Measurements from ENCODE around the gene DONSON. TPM values are rescaled to one million over a fixed set of nuclear protein-coding genes. Genes with fewer than 3 reads are reported as not detected.
A peak's percentile ranks its signal among the peaks of the same experiment; 100 is the strongest.
"Not testable (repeated sequence)": the region's sequence is repeated elsewhere in the genome, so short reads cannot be mapped to it uniquely, and the experiment has no call there.

Gene DONSON
- total RNA-seq, 1 experiment from 2014 or later = 29.2 TPM

GRCh38 chr21:33578959-33579542, 9.4 kb downstream of the DONSON start:
- H3K36me3 ChIP-seq (ENCODE audit: low read depth, low read length) = peaks cover 63% of the 10 kb centered on the region
- DNase-seq (peak; percentile 30), ATAC-seq (peak; percentile 23)
- ChIA-PET POLR2A (ENCODE audit: unreplicated experiment) (no interaction called here), CTCF (no interaction called here)
- no peaks in the 10 kb centered on the region for H3K9me2 ChIP-seq (replicated peaks; ENCODE audit: low read length)
- 0 out of 2 replicates have a peak overlapping the region, but pooled peaks have one; percentile 27 for H3K27ac ChIP-seq (ENCODE audit: low read length)
- H3K27me3 ChIP-seq (ENCODE audit: low read length) = no peaks in the 10 kb centered on the region
- no peaks in the 10 kb centered on the region for H3K79me2 ChIP-seq (ENCODE audit: low read length)
- H3K9ac ChIP-seq (ENCODE audit: low read length) = no peak overlapping the region
- H3F3A ChIP-seq (ENCODE audit: low read length, unreplicated experiment) = peaks cover 19% of the 10 kb centered on the region
- H3K4me2 ChIP-seq (ENCODE audit: low read length) = no peak overlapping the region
- no TSS peak for BruUV-seq (replicated peaks)
- H4K20me1 ChIP-seq (ENCODE audit: low read length) = peaks cover 6% of the 10 kb centered on the region; the same call in 1 of the 2 replicates
- H3K9me3 ChIP-seq (ENCODE audit: low read length) = no peaks in the 10 kb centered on the region
- TF ChIP-seq EZH2 (IDR thresholded peaks at IDR 0.05; ENCODE audit: low read length, unreplicated experiment) (no peak), EZH2phosphoT487 (IDR thresholded peaks at IDR 0.05; ENCODE audit: borderline replicate concordance, low read length) (no peak), CTCF (conservative IDR thresholded peaks at IDR 0.05; ENCODE audit: low read depth, low read length) (no peak)
- no peak overlapping the region for H2AFZ ChIP-seq (ENCODE audit: low read length)
- no peak overlapping the region for H3K4me3 ChIP-seq (ENCODE audit: low read length)
- H3K4me1 ChIP-seq (ENCODE audit: insufficient read depth, low read length) = peaks cover 9% of the 10 kb centered on the region; the same call in 1 of the 2 replicates
- intact Hi-C loops (cut with micrococcal nuclease) = no loop called here

- ATAC-seq = no peak
- H3K9me2 ChIP-seq (replicated peaks; ENCODE audit: low read length) = no peaks in the 10 kb centered on the region
- no peak overlapping the region for H3K4me3 ChIP-seq (ENCODE audit: low read length)
- H4K20me1 ChIP-seq (ENCODE audit: low read length) = peaks cover 6% of the 10 kb centered on the region; the same call in 1 of the 2 replicates
- H3K9me3 ChIP-seq (ENCODE audit: low read length) = no peaks in the 10 kb centered on the region
- BruUV-seq (replicated peaks) = no TSS peak
- H3K27me3 ChIP-seq (ENCODE audit: low read length) = no peaks in the 10 kb centered on the region
- no peak for DNase-seq
- peaks cover 9% of the 10 kb centered on the region; the same call in 1 of the 2 replicates for H3K4me1 ChIP-seq (ENCODE audit: insufficient read depth, low read length)
- intact Hi-C loops (cut with micrococcal nuclease) = no loop called here
- no peak overlapping the region for H3K4me2 ChIP-seq (ENCODE audit: low read length)
- no peak overlapping the region for H3K27ac ChIP-seq (ENCODE audit: low read length)
- H3K79me2 ChIP-seq (ENCODE audit: low read length) = no peaks in the 10 kb centered on the region
- peaks cover 19% of the 10 kb centered on the region for H3F3A ChIP-seq (ENCODE audit: low read length, unreplicated experiment)
- POLR2A ChIA-PET (ENCODE audit: unreplicated experiment) = no interaction called here
- H2AFZ ChIP-seq (ENCODE audit: low read length) = no peak overlapping the region
- no peak overlapping the region for H3K9ac ChIP-seq (ENCODE audit: low read length)
- H3K36me3 ChIP-seq (ENCODE audit: low read depth, low read length) = peaks cover 65% of the 10 kb centered on the region
- TF ChIP-seq CTCF (conservative IDR thresholded peaks at IDR 0.05; ENCODE audit: low read depth, low read length) (no peak), EZH2 (IDR thresholded peaks at IDR 0.05; ENCODE audit: low read length, unreplicated experiment) (no peak), EZH2phosphoT487 (IDR thresholded peaks at IDR 0.05; ENCODE audit: borderline replicate concordance, low read length) (no peak)
- CTCF ChIA-PET = no interaction called here
These were observed 10.3 kb downstream of the DONSON start for GRCh38 chr21:33578214-33578613.

- H3K27me3 ChIP-seq (ENCODE audit: low read length); H3K9me2 ChIP-seq (replicated peaks; ENCODE audit: low read length); H3K79me2 ChIP-seq (ENCODE audit: low read length); H3K27ac ChIP-seq (ENCODE audit: low read length); H3K9ac ChIP-seq (ENCODE audit: low read length); POLR2A ChIA-PET (ENCODE audit: unreplicated experiment); H3K4me3 ChIP-seq (ENCODE audit: low read length); CTCF ChIA-PET; intact Hi-C loops (cut with micrococcal nuclease); H3K9me3 ChIP-seq (ENCODE audit: low read length); H3K4me1 ChIP-seq (ENCODE audit: insufficient read depth, low read length); H3K4me2 ChIP-seq (ENCODE audit: low read length); H2AFZ ChIP-seq (ENCODE audit: low read length); H4K20me1 ChIP-seq (ENCODE audit: low read length): not testable (repeated sequence)
- DNase-seq = peak; percentile 31
- H3F3A ChIP-seq (ENCODE audit: low read length, unreplicated experiment) = peaks cover 19% of the 10 kb centered on the region
- H3K36me3 ChIP-seq (ENCODE audit: low read depth, low read length) = peaks cover 77% of the 10 kb centered on the region
- BruUV-seq (replicated peaks) = TSS peak; percentile 39
- peak; percentile 87 for ATAC-seq
These were observed 11.7 kb downstream of the DONSON start for GRCh38 chr21:33576741-33577141.
